SK-N-SH treated with all-trans-retinoic acid at 6 μM for 48 hours (cell line): ENCODE results near the gene WNT1.

Experiments
- ATAC-seq: fragments of 200-7000 bp; cut with Tn5 transposase; 3 replicates; pipeline ENCODE4 v1.9.1; 2020; ENCODE audit warnings: mild to moderate bottlenecking, moderate library complexity
- ARNTL ChIP-seq: fragments of 450-650 bp; formaldehyde crosslinking; IDR thresholded peaks from 2 replicates; pipeline ENCODE4 v1.5.0; 2020; ENCODE audit warnings: low read depth, mild to moderate bottlenecking, moderate library complexity, borderline replicate concordance
- BACH2 ChIP-seq: fragments of 250-450 bp; sonication (Bioruptor Pico); IDR thresholded peaks from 2 replicates; pipeline ENCODE4 v1.9.0; 2021; ENCODE audit warnings: mild to moderate bottlenecking, borderline replicate concordance
- CSDC2 ChIP-seq: fragments of 250-450 bp; sonication (Bioruptor Pico); IDR thresholded peaks from 2 replicates; pipeline ENCODE4 v1.5.0; 2020; ENCODE audit warnings: mild to moderate bottlenecking, moderate library complexity
- CSRNP3 ChIP-seq: fragments of 250-450 bp; sonication (Bioruptor Pico); IDR thresholded peaks from 2 replicates; pipeline ENCODE4 v1.5.1; 2021; ENCODE audit warnings: mild to moderate bottlenecking, moderate library complexity
- ESRRG ChIP-seq: fragments of 250-450 bp; sonication (Bioruptor Pico); IDR thresholded peaks from 2 replicates; pipeline ENCODE4 v1.6.1; 2021; ENCODE audit warnings: mild to moderate bottlenecking
- GLIS3 ChIP-seq: fragments of 250-450 bp; sonication (Bioruptor Pico); IDR thresholded peaks from 2 replicates; pipeline ENCODE4 v1.5.0; 2020; ENCODE audit warnings: mild to moderate bottlenecking, moderate library complexity
- ISL1 ChIP-seq: fragments of 250-450 bp; sonication (Bioruptor Pico); IDR thresholded peaks from 2 replicates; pipeline ENCODE4 v2.1.2; 2022; ENCODE audit warnings: mild to moderate bottlenecking, moderate library complexity
- OSR1 ChIP-seq: fragments of 250-450 bp; sonication (Bioruptor Pico); IDR thresholded peaks from 2 replicates; pipeline ENCODE4 v1.8.0; 2022; ENCODE audit warnings: moderate library complexity, mild to moderate bottlenecking, inconsistent platforms
- PPARA ChIP-seq: fragments of 250-450 bp; sonication (Bioruptor Pico); IDR thresholded peaks from 2 replicates; pipeline ENCODE4 v1.5.0; 2020; ENCODE audit warnings: mild to moderate bottlenecking, borderline replicate concordance
- SNAI2 ChIP-seq: fragments of 250-450 bp; sonication (Bioruptor Pico); IDR thresholded peaks from 2 replicates; pipeline ENCODE4 v1.5.0; 2020; ENCODE audit warnings: mild to moderate bottlenecking, moderate library complexity
- TCF4 ChIP-seq: fragments of 250-450 bp; sonication (Bioruptor Pico); IDR thresholded peaks from 2 replicates; pipeline ENCODE4 v1.8.0; 2021; ENCODE audit warnings: mild to moderate bottlenecking, moderate library complexity, borderline replicate concordance
- TOX ChIP-seq: fragments of 250-450 bp; sonication (Bioruptor Pico); IDR thresholded peaks from 2 replicates; pipeline ENCODE4 v1.8.0; 2021; ENCODE audit warnings: mild to moderate bottlenecking, moderate library complexity, borderline replicate concordance
- TSHZ2 ChIP-seq: fragments of 250-450 bp; sonication (Bioruptor Pico); IDR thresholded peaks from 2 replicates; pipeline ENCODE4 v1.5.0; 2020; ENCODE audit warnings: mild to moderate bottlenecking, moderate library complexity
- ZC3H10 ChIP-seq: fragments of 250-450 bp; sonication (Bioruptor Pico); IDR thresholded peaks from 2 replicates; pipeline ENCODE4 v1.5.1; 2021; ENCODE audit warnings: mild to moderate bottlenecking, moderate library complexity
- ZFP3 ChIP-seq: fragments of 250-450 bp; sonication (Bioruptor Pico); IDR thresholded peaks from 2 replicates; pipeline ENCODE4 v1.5.0; 2020; ENCODE audit warnings: mild to moderate bottlenecking, moderate library complexity
- ZFP30 ChIP-seq: fragments of 450-650 bp; formaldehyde crosslinking; IDR thresholded peaks from 2 replicates; pipeline ENCODE4 v1.5.0; 2022; ENCODE audit warnings: mild to moderate bottlenecking, moderate library complexity
- ZNF565 ChIP-seq: fragments of 450-650 bp; formaldehyde crosslinking; conservative IDR thresholded peaks from 2 replicates; pipeline ENCODE4 v1.5.0; 2020; ENCODE audit warnings: low read depth, mild to moderate bottlenecking, moderate library complexity
- ZNF70 ChIP-seq: fragments of 450-650 bp; formaldehyde crosslinking; IDR thresholded peaks from 2 replicates; pipeline ENCODE4 v1.5.0; 2020; ENCODE audit warnings: mild to moderate bottlenecking, moderate library complexity
- ZNF8 ChIP-seq: fragments of 450-650 bp; formaldehyde crosslinking; IDR thresholded peaks from 2 replicates; pipeline ENCODE4 v1.5.0; 2020; ENCODE audit warnings: mild to moderate bottlenecking, moderate library complexity
- TF ChIP-seq, protein P1 (sequence below): fragments of 250-450 bp; sonication (Bioruptor Pico); IDR thresholded peaks from 2 replicates; pipeline ENCODE4 v1.8.0; 2021; ENCODE audit warnings: low read depth, mild to moderate bottlenecking, moderate library complexity, borderline replicate concordance
- TF ChIP-seq, protein P2 (sequence below): fragments of 250-450 bp; sonication (Bioruptor Pico); IDR thresholded peaks from 2 replicates; pipeline ENCODE4 v1.5.1; 2020; ENCODE audit warnings: low read depth, mild to moderate bottlenecking, moderate library complexity
- TF ChIP-seq, protein P3 (sequence below): fragments of 250-450 bp; sonication (Bioruptor Pico); IDR thresholded peaks from 2 replicates; pipeline ENCODE4 v1.8.0; 2020; ENCODE audit warnings: mild to moderate bottlenecking, moderate library complexity, borderline replicate concordance

The WNT1 gene

GRCh38 chr12:49030714-49031572 lies 52.8 kb downstream of the WNT1 start:
- TF ChIP-seq ZFP30 (CRISPR knock-in tag) = no peak
- TF ChIP-seq TOX (CRISPR knock-in tag) = no peak
- no peak for TF ChIP-seq ZC3H10
- no peak for TF ChIP-seq ZNF70
- no peak for TF ChIP-seq TCF4 (CRISPR knock-in tag)
- no peak for TF ChIP-seq PPARA (CRISPR knock-in tag)
- TF ChIP-seq ESRRG = no peak
- TF ChIP-seq SNAI2 (CRISPR knock-in tag) = no peak
- no peak for TF ChIP-seq OSR1 (CRISPR knock-in tag)
- no peak for TF ChIP-seq ZNF8 (CRISPR knock-in tag)
- no peak for TF ChIP-seq BACH2 (CRISPR knock-in tag)
- TF ChIP-seq ARNTL (CRISPR knock-in tag) = no peak
- no peak for TF ChIP-seq CSDC2 (CRISPR knock-in tag)
- no peak for ATAC-seq

- ATAC-seq = no peak
- no peak for TF ChIP-seq ZNF565
- TF ChIP-seq, protein P1, sequence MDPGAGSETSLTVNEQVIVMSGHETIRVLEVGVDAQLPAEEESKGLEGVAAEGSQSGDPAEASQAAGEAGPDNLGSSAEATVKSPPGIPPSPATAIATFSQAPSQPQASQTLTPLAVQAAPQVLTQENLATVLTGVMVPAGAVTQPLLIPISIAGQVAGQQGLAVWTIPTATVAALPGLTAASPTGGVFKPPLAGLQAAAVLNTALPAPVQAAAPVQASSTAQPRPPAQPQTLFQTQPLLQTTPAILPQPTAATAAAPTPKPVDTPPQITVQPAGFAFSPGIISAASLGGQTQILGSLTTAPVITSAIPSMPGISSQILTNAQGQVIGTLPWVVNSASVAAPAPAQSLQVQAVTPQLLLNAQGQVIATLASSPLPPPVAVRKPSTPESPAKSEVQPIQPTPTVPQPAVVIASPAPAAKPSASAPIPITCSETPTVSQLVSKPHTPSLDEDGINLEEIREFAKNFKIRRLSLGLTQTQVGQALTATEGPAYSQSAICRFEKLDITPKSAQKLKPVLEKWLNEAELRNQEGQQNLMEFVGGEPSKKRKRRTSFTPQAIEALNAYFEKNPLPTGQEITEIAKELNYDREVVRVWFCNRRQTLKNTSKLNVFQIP = no peak
- TF ChIP-seq CSRNP3 (CRISPR knock-in tag) = no peak
- TF ChIP-seq ESRRG = no peak
- TF ChIP-seq ZNF70 = no peak
- no peak for TF ChIP-seq BACH2 (CRISPR knock-in tag)
- TF ChIP-seq ISL1 = no peak
- no peak for TF ChIP-seq ZNF8 (CRISPR knock-in tag)
- no peak for TF ChIP-seq GLIS3
- TF ChIP-seq TSHZ2 (CRISPR knock-in tag) = no peak
- TF ChIP-seq ZFP30 (CRISPR knock-in tag) = no peak
- no peak for TF ChIP-seq ARNTL (CRISPR knock-in tag)
- no peak for TF ChIP-seq PPARA (CRISPR knock-in tag)
- TF ChIP-seq TCF4 (CRISPR knock-in tag) = no peak
- TF ChIP-seq, protein P2, sequence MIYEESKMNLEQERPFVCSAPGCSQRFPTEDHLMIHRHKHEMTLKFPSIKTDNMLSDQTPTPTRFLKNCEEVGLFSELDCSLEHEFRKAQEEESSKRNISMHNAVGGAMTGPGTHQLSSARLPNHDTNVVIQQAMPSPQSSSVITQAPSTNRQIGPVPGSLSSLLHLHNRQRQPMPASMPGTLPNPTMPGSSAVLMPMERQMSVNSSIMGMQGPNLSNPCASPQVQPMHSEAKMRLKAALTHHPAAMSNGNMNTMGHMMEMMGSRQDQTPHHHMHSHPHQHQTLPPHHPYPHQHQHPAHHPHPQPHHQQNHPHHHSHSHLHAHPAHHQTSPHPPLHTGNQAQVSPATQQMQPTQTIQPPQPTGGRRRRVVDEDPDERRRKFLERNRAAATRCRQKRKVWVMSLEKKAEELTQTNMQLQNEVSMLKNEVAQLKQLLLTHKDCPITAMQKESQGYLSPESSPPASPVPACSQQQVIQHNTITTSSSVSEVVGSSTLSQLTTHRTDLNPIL (CRISPR knock-in tag) = no peak
- no peak for TF ChIP-seq ZFP3 (CRISPR knock-in tag)
- TF ChIP-seq, protein P3, sequence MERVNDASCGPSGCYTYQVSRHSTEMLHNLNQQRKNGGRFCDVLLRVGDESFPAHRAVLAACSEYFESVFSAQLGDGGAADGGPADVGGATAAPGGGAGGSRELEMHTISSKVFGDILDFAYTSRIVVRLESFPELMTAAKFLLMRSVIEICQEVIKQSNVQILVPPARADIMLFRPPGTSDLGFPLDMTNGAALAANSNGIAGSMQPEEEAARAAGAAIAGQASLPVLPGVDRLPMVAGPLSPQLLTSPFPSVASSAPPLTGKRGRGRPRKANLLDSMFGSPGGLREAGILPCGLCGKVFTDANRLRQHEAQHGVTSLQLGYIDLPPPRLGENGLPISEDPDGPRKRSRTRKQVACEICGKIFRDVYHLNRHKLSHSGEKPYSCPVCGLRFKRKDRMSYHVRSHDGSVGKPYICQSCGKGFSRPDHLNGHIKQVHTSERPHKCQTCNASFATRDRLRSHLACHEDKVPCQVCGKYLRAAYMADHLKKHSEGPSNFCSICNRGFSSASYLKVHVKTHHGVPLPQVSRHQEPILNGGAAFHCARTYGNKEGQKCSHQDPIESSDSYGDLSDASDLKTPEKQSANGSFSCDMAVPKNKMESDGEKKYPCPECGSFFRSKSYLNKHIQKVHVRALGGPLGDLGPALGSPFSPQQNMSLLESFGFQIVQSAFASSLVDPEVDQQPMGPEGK (CRISPR knock-in tag) = no peak
- TF ChIP-seq OSR1 (CRISPR knock-in tag) = no peak
- no peak for TF ChIP-seq CSDC2 (CRISPR knock-in tag)
- TF ChIP-seq, all 23 proteins: peak for 0
Measured at GRCh38 chr12:49031573-49032161, 53.5 kb downstream of the WNT1 start.
